Measurements from ENCODE around the gene COX7A2L.
"Not testable (repeated sequence)": the region's sequence is repeated elsewhere in the genome, so short reads cannot be mapped to it uniquely, and the experiment has no call there.

COX7A2L gene

GRCh38 chr2:42390401-42390969 is 29.5 kb upstream of the COX7A2L start:
- no peak for TF ChIP-seq CTCF (conservative IDR thresholded peaks at IDR 0.05)
- no peak overlapping the region for H3K27ac ChIP-seq

- TF ChIP-seq CTCF (conservative IDR thresholded peaks at IDR 0.05), result peak; percentile 30; the same call in 1 of the 2 replicates
- no peak overlapping the region for H3K27ac ChIP-seq
These were observed 25.7 kb upstream of the COX7A2L start for GRCh38 chr2:42386682-42387081.

- TF ChIP-seq CTCF (conservative IDR thresholded peaks at IDR 0.05), result peak; percentile 69
- H3K27ac ChIP-seq, result no peak overlapping the region
These were observed 24.2 kb upstream of the COX7A2L start for GRCh38 chr2:42385225-42385624.

GRCh38 chr2:42383855-42384530 is 23.0 kb upstream of the COX7A2L start:
- TF ChIP-seq CTCF (conservative IDR thresholded peaks at IDR 0.05), result no peak
- H3K27ac ChIP-seq, result no peak overlapping the region

GRCh38 chr2:42382144-42382543 is 21.1 kb upstream of the COX7A2L start:
- TF ChIP-seq CTCF (conservative IDR thresholded peaks at IDR 0.05), result no peak
- no peak overlapping the region for H3K27ac ChIP-seq

- H3K27ac ChIP-seq, result not testable (repeated sequence)
These were observed 19.0 kb upstream of the COX7A2L start for GRCh38 chr2:42380026-42380425.

GRCh38 chr2:42378415-42378814 is 17.4 kb upstream of the COX7A2L start:
- TF ChIP-seq CTCF (conservative IDR thresholded peaks at IDR 0.05), result no peak
- no peak overlapping the region for H3K27ac ChIP-seq

GRCh38 chr2:42376758-42377157 is 15.7 kb upstream of the COX7A2L start:
- H3K27ac ChIP-seq, result no peak overlapping the region
- no peak for TF ChIP-seq CTCF (conservative IDR thresholded peaks at IDR 0.05)
